ENCODE measurements around the gene PAPLN.

DNA sequence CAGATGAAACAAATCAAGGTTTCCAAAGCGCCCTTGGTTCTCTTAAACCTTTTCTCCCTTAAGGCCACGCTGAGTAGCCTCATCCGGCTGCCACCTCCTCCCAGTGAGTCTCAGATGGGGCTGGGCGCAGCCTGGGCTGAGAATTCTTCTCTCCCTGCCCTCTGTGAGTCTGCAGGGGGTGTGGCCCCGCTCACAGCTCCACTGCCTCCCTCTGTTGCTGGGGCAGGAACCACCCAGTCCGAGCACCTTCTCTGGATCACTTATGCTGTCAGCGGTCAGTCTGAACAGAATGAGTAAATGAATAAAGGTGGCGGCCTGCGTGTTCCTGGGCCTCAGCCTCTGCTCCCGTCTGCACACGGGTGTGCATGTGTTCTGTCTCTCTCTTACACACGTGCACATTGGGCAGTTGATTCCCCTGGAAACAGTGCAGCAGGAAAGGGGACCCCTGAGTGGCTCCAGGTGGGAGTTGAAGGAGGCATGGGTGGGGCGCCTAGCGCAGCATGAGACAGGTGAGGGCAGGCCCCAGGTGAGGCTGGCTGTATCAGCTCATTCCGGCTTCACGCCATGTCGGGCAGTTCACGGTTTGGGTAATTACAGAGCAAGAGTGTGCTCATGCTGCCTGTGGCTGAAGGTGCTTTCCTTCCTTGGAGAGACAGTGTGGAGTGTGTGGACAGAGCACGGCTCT lies 4.3 kb downstream of the PAPLN start:
- TF ChIP-seq, protein P1, sequence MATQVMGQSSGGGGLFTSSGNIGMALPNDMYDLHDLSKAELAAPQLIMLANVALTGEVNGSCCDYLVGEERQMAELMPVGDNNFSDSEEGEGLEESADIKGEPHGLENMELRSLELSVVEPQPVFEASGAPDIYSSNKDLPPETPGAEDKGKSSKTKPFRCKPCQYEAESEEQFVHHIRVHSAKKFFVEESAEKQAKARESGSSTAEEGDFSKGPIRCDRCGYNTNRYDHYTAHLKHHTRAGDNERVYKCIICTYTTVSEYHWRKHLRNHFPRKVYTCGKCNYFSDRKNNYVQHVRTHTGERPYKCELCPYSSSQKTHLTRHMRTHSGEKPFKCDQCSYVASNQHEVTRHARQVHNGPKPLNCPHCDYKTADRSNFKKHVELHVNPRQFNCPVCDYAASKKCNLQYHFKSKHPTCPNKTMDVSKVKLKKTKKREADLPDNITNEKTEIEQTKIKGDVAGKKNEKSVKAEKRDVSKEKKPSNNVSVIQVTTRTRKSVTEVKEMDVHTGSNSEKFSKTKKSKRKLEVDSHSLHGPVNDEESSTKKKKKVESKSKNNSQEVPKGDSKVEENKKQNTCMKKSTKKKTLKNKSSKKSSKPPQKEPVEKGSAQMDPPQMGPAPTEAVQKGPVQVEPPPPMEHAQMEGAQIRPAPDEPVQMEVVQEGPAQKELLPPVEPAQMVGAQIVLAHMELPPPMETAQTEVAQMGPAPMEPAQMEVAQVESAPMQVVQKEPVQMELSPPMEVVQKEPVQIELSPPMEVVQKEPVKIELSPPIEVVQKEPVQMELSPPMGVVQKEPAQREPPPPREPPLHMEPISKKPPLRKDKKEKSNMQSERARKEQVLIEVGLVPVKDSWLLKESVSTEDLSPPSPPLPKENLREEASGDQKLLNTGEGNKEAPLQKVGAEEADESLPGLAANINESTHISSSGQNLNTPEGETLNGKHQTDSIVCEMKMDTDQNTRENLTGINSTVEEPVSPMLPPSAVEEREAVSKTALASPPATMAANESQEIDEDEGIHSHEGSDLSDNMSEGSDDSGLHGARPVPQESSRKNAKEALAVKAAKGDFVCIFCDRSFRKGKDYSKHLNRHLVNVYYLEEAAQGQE (IDR thresholded peaks at IDR 0.05; ENCODE audit: low read depth) = no peak
- TF ChIP-seq POLR2A (IDR thresholded peaks at IDR 0.05; ENCODE audit: borderline replicate concordance, extremely low read depth, insufficient read depth, insufficient read length) (no peak), ELF1 (IDR thresholded peaks at IDR 0.05; ENCODE audit: borderline replicate concordance, low read depth) (no peak), POLR2AphosphoS5 (IDR thresholded peaks at IDR 0.05; ENCODE audit: low read depth, low read length) (no peak), EZH2 (IDR thresholded peaks at IDR 0.05) (no peak), ZFX (IDR thresholded peaks at IDR 0.05) (no peak), SRF (IDR thresholded peaks at IDR 0.05; ENCODE audit: low read depth) (no peak), SP1 (IDR thresholded peaks at IDR 0.05; ENCODE audit: low read depth) (no peak), EGR1 (IDR thresholded peaks at IDR 0.05; ENCODE audit: low read depth) (no peak), RAD21 (IDR thresholded peaks at IDR 0.05; ENCODE audit: low read depth) (no peak), YY1 (IDR thresholded peaks at IDR 0.05; ENCODE audit: extremely low read depth, insufficient replicate concordance, low read depth, low read length) (no peak), EZH2phosphoT487 (IDR thresholded peaks at IDR 0.05; ENCODE audit: borderline replicate concordance) (no peak), ZNF274 (IDR thresholded peaks at IDR 0.05; ENCODE audit: low read depth, low read length) (no peak)
- TF ChIP-seq, protein P2, sequence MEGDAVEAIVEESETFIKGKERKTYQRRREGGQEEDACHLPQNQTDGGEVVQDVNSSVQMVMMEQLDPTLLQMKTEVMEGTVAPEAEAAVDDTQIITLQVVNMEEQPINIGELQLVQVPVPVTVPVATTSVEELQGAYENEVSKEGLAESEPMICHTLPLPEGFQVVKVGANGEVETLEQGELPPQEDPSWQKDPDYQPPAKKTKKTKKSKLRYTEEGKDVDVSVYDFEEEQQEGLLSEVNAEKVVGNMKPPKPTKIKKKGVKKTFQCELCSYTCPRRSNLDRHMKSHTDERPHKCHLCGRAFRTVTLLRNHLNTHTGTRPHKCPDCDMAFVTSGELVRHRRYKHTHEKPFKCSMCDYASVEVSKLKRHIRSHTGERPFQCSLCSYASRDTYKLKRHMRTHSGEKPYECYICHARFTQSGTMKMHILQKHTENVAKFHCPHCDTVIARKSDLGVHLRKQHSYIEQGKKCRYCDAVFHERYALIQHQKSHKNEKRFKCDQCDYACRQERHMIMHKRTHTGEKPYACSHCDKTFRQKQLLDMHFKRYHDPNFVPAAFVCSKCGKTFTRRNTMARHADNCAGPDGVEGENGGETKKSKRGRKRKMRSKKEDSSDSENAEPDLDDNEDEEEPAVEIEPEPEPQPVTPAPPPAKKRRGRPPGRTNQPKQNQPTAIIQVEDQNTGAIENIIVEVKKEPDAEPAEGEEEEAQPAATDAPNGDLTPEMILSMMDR (IDR thresholded peaks at IDR 0.05 in 2 of 3, conservative IDR thresholded peaks at IDR 0.05 in 1 of 3; ENCODE audit: borderline replicate concordance in 1 of 3, insufficient read depth in 1 of 3, low read depth in 2 of 3, low read length in 2 of 3) = no peak
